Measurements from ENCODE around the gene CD24. TPM values are rescaled to one million over a fixed set of nuclear protein-coding genes. Genes with fewer than 3 reads are reported as not detected.

The CD24 gene
- polyA plus RNA-seq, 1 experiment = 0.07 TPM

- ChIA-PET POLR2A (no interaction called here), CTCF (interaction anchor here (0.6 kb wide), 2 partner anchors 111 to 1366 kb away, joined by 3 read pairs; no protein-coding TSS in a partner anchor)
- Histone ChIP-seq H3K36me3 (ENCODE audit: control insufficient read depth, insufficient read depth, low read length) (no peaks in the 10 kb centered on the region), H3K27me3 (ENCODE audit: control insufficient read depth, insufficient read depth, low read length) (no peaks in the 10 kb centered on the region), H3K4me3 (ENCODE audit: low read depth, low read length) (no peak overlapping the region)
- TF ChIP-seq CTCF (IDR thresholded peaks at IDR 0.05; ENCODE audit: insufficient read depth, low read depth, low read length) = no peak
- DNase-seq (ENCODE audit: low read depth) = no peak
Measured at GRCh38 chr6:106939208-106939607, 35.3 kb downstream of the CD24 start.

GRCh38 chr6:106927531-106928398, 46.8 kb downstream of the CD24 start:
- DNase-seq (ENCODE audit: low read depth) = no peak
- no peak for TF ChIP-seq CTCF (IDR thresholded peaks at IDR 0.05; ENCODE audit: insufficient read depth, low read depth, low read length)
- Histone ChIP-seq H3K4me3 (ENCODE audit: low read depth, low read length) (no peak overlapping the region), H3K36me3 (ENCODE audit: control insufficient read depth, insufficient read depth, low read length) (no peaks in the 10 kb centered on the region), H3K27me3 (ENCODE audit: control insufficient read depth, insufficient read depth, low read length) (no peaks in the 10 kb centered on the region)
- POLR2A ChIA-PET = no interaction called here
- CTCF ChIA-PET = no interaction called here

GRCh38 chr6:106925948-106926347, 48.6 kb downstream of the CD24 start:
- H3K4me3 ChIP-seq (ENCODE audit: low read depth, low read length) = no peak overlapping the region
- ChIA-PET CTCF (no interaction called here), POLR2A (no interaction called here)
- H3K36me3 ChIP-seq (ENCODE audit: control insufficient read depth, insufficient read depth, low read length) = no peaks in the 10 kb centered on the region
- no peak for TF ChIP-seq CTCF (IDR thresholded peaks at IDR 0.05; ENCODE audit: insufficient read depth, low read depth, low read length)
- H3K27me3 ChIP-seq (ENCODE audit: control insufficient read depth, insufficient read depth, low read length) = no peaks in the 10 kb centered on the region
- no peak for DNase-seq (ENCODE audit: low read depth)

GRCh38 chr6:106924694-106925523, 49.6 kb downstream of the CD24 start:
- Histone ChIP-seq H3K27me3 (ENCODE audit: control insufficient read depth, insufficient read depth, low read length) (no peaks in the 10 kb centered on the region), H3K4me3 (ENCODE audit: low read depth, low read length) (no peak overlapping the region), H3K36me3 (ENCODE audit: control insufficient read depth, insufficient read depth, low read length) (no peaks in the 10 kb centered on the region)
- ChIA-PET CTCF (interaction anchor here (0.6 to 0.7 kb wide), 2 partner anchors 45 to 54 kb away, joined by 3 read pairs; no protein-coding TSS in a partner anchor), POLR2A (no interaction called here)
- TF ChIP-seq CTCF (IDR thresholded peaks at IDR 0.05; ENCODE audit: insufficient read depth, low read depth, low read length) = no peak
- DNase-seq (ENCODE audit: low read depth) = no peak

GRCh38 chr6:106922626-106923025, 51.9 kb downstream of the CD24 start:
- DNase-seq (ENCODE audit: low read depth) = no peak
- Histone ChIP-seq H3K27me3 (ENCODE audit: control insufficient read depth, insufficient read depth, low read length) (no peaks in the 10 kb centered on the region), H3K4me3 (ENCODE audit: low read depth, low read length) (no peak overlapping the region), H3K36me3 (ENCODE audit: control insufficient read depth, insufficient read depth, low read length) (no peaks in the 10 kb centered on the region)
- CTCF ChIA-PET = no interaction called here
- no peak for TF ChIP-seq CTCF (IDR thresholded peaks at IDR 0.05; ENCODE audit: insufficient read depth, low read depth, low read length)
- POLR2A ChIA-PET = no interaction called here
